ENCODE measurements around the gene SLC66A2. TPM values are rescaled to one million over a fixed set of nuclear protein-coding genes. Genes with fewer than 3 reads are reported as not detected.

SLC66A2 gene
- total RNA-seq, 1 donor: 35.8 TPM

- no peak overlapping the region for H2AFZ ChIP-seq (ENCODE audit: low read length)
- H3K27ac ChIP-seq (ENCODE audit: low read depth, low read length): no peak overlapping the region
- no peak overlapping the region for H3K4me2 ChIP-seq (ENCODE audit: insufficient read depth, low read length)
- H4K20me1 ChIP-seq (ENCODE audit: insufficient read depth, low read length): no peaks in the 10 kb centered on the region
- no peaks in the 10 kb centered on the region for H3K4me1 ChIP-seq (ENCODE audit: insufficient read depth, low read length)
- no peak overlapping the region for H3K4me3 ChIP-seq (ENCODE audit: insufficient read depth, low read length)
- H3K9me3 ChIP-seq (ENCODE audit: low read depth, low read length): no peaks in the 10 kb centered on the region
- no peaks in the 10 kb centered on the region for H3K36me3 ChIP-seq (ENCODE audit: insufficient read depth, low read length)
- TF ChIP-seq CTCF (IDR thresholded peaks at IDR 0.05; ENCODE audit: extremely low read depth, low read depth, low read length): no peak
- H3K27me3 ChIP-seq (ENCODE audit: insufficient read depth, low read length): peaks cover 18% of the 10 kb centered on the region
- H3K79me2 ChIP-seq (ENCODE audit: insufficient read depth, low read length): no peaks in the 10 kb centered on the region
- peak; percentile 44 for DNase-seq (ENCODE audit: insufficient read length, low spot score, missing footprints)
These were observed 78.7 kb downstream of the SLC66A2 start for GRCh38 chr18:79872527-79873444.

- peaks cover 18% of the 10 kb centered on the region for H3K27me3 ChIP-seq (ENCODE audit: insufficient read depth, low read length)
- H3K79me2 ChIP-seq (ENCODE audit: insufficient read depth, low read length): no peaks in the 10 kb centered on the region
- TF ChIP-seq CTCF (IDR thresholded peaks at IDR 0.05; ENCODE audit: extremely low read depth, low read depth, low read length): no peak
- no peaks in the 10 kb centered on the region for H3K4me1 ChIP-seq (ENCODE audit: insufficient read depth, low read length)
- no peaks in the 10 kb centered on the region for H4K20me1 ChIP-seq (ENCODE audit: insufficient read depth, low read length)
- H2AFZ ChIP-seq (ENCODE audit: low read length): no peak overlapping the region
- no peaks in the 10 kb centered on the region for H3K36me3 ChIP-seq (ENCODE audit: insufficient read depth, low read length)
- H3K27ac ChIP-seq (ENCODE audit: low read depth, low read length): no peak overlapping the region
- peak; percentile 60 for DNase-seq (ENCODE audit: insufficient read length, low spot score, missing footprints)
- no peaks in the 10 kb centered on the region for H3K9me3 ChIP-seq (ENCODE audit: low read depth, low read length)
- H3K4me2 ChIP-seq (ENCODE audit: insufficient read depth, low read length): no peak overlapping the region
- no peak overlapping the region for H3K4me3 ChIP-seq (ENCODE audit: insufficient read depth, low read length)
These were observed 79.9 kb downstream of the SLC66A2 start for GRCh38 chr18:79871481-79872091.

- Histone ChIP-seq H3K4me3 (ENCODE audit: insufficient read depth, low read length) (no peak overlapping the region), H3K27me3 (ENCODE audit: insufficient read depth, low read length) (peaks cover 18% of the 10 kb centered on the region), H3K27ac (ENCODE audit: low read depth, low read length) (no peak overlapping the region), H3K4me2 (ENCODE audit: insufficient read depth, low read length) (no peak overlapping the region), H2AFZ (ENCODE audit: low read length) (no peak overlapping the region), H3K36me3 (ENCODE audit: insufficient read depth, low read length) (no peaks in the 10 kb centered on the region), H3K4me1 (ENCODE audit: insufficient read depth, low read length) (no peaks in the 10 kb centered on the region), H3K9me3 (ENCODE audit: low read depth, low read length) (no peaks in the 10 kb centered on the region), H4K20me1 (ENCODE audit: insufficient read depth, low read length) (no peaks in the 10 kb centered on the region), H3K79me2 (ENCODE audit: insufficient read depth, low read length) (no peaks in the 10 kb centered on the region)
- no peak for TF ChIP-seq CTCF (IDR thresholded peaks at IDR 0.05; ENCODE audit: extremely low read depth, low read depth, low read length)
- peak; percentile 52 for DNase-seq (ENCODE audit: insufficient read length, low spot score, missing footprints)
These were observed 80.4 kb downstream of the SLC66A2 start for GRCh38 chr18:79871026-79871390.

Measured in osteoblast (primary cell).